KMS-11 (cell line): ENCODE results near the gene STARD6.

Experiments
- H2AFZ ChIP-seq: fragments of 200-600 bp; sonication (generic); 2 replicates; pipeline ENCODE4 v1.6.1; 2016; ENCODE audit warnings: antibody characterized with exemption, mixed run types, low read depth
- H3K27ac ChIP-seq: fragments of 200-600 bp; sonication (generic); 2 replicates; pipeline ENCODE4 v1.6.1; 2016; ENCODE audit warnings: mild to moderate bottlenecking, mixed run types
- H3K27me3 ChIP-seq: fragments of 200-600 bp; sonication (generic); 2 replicates; pipeline ENCODE4 v1.6.1; 2017; ENCODE audit warnings: mild to moderate bottlenecking, low read depth, mixed run types, moderate library complexity; ENCODE audit not compliant: insufficient read depth
- H3K36me3 ChIP-seq: fragments of 200-600 bp; sonication (generic); 2 replicates; pipeline ENCODE4 v1.6.1; 2017; ENCODE audit warnings: mild to moderate bottlenecking, mixed run types; ENCODE audit not compliant: insufficient read depth
- H3K4me1 ChIP-seq: fragments of 200-600 bp; sonication (generic); 2 replicates; pipeline ENCODE4 v1.6.1; 2016; ENCODE audit warnings: mild to moderate bottlenecking, low read depth, mixed run types; ENCODE audit not compliant: poor library complexity, severe bottlenecking
- H3K4me2 ChIP-seq: fragments of 200-600 bp; sonication (generic); 2 replicates; pipeline ENCODE4 v1.7.0; 2016; ENCODE audit warnings: mild to moderate bottlenecking, mixed run types
- H3K4me3 ChIP-seq: fragments of 200-600 bp; sonication (generic); IDR thresholded peaks from 2 replicates; pipeline ENCODE4 v1.6.1; 2017; ENCODE audit warnings: low read depth, low read length, mixed read lengths; ENCODE audit not compliant: insufficient read depth
- H3K79me2 ChIP-seq: fragments of 200-600 bp; sonication (generic); 2 replicates; pipeline ENCODE4 v1.6.1; 2016; ENCODE audit warnings: low read depth, mixed run types; ENCODE audit not compliant: insufficient read depth
- H3K9ac ChIP-seq: fragments of 200-600 bp; sonication (generic); 2 replicates; pipeline ENCODE4 v1.6.1; 2016; ENCODE audit warnings: mild to moderate bottlenecking, mixed run types
- H4K20me1 ChIP-seq: fragments of 200-600 bp; sonication (generic); 2 replicates; pipeline ENCODE4 v1.6.1; 2016; ENCODE audit warnings: mild to moderate bottlenecking, mixed run types; ENCODE audit not compliant: insufficient read depth
- CTCF ChIP-seq: fragments of 200-600 bp; sonication (generic); conservative IDR thresholded peaks from 2 replicates; pipeline ENCODE4 v1.6.1; 2017; ENCODE audit warnings: low read depth, mild to moderate bottlenecking, antibody characterized with exemption, low read length, moderate library complexity, mixed read lengths

Gene STARD6

GRCh38 chr18:54392543-54393023 lies 34.9 kb upstream of the STARD6 start:
- no peak overlapping the region for H3K27ac ChIP-seq
- no peak overlapping the region for H3K9ac ChIP-seq
- TF ChIP-seq CTCF, result peak; percentile 91
- H3K4me3 ChIP-seq, result no peak overlapping the region
- H2AFZ ChIP-seq, result no peak overlapping the region
- H3K4me1 ChIP-seq, result peaks cover 26% of the 10 kb centered on the region
- no peaks in the 10 kb centered on the region for H3K36me3 ChIP-seq
- H3K27me3 ChIP-seq, result no peaks in the 10 kb centered on the region
- H4K20me1 ChIP-seq, result no peaks in the 10 kb centered on the region
- H3K79me2 ChIP-seq, result no peaks in the 10 kb centered on the region
- H3K4me2 ChIP-seq, result no peak overlapping the region

GRCh38 chr18:54390838-54391237 lies 33.2 kb upstream of the STARD6 start:
- Histone ChIP-seq H3K79me2 (no peaks in the 10 kb centered on the region), H3K36me3 (no peaks in the 10 kb centered on the region), H3K4me3 (no peak overlapping the region), H3K27me3 (no peaks in the 10 kb centered on the region), H4K20me1 (no peaks in the 10 kb centered on the region), H3K4me2 (no peak overlapping the region), H2AFZ (no peak overlapping the region), H3K9ac (no peak overlapping the region), H3K4me1 (peaks cover 27% of the 10 kb centered on the region), H3K27ac (no peak overlapping the region)
- no peak for TF ChIP-seq CTCF

GRCh38 chr18:54389143-54389505 lies 31.5 kb upstream of the STARD6 start:
- H3K4me2 ChIP-seq, result peak overlapping the region; percentile 53
- H3K27ac ChIP-seq, result no peak overlapping the region
- H3K79me2 ChIP-seq, result no peaks in the 10 kb centered on the region
- H3K9ac ChIP-seq, result no peak overlapping the region
- no peak overlapping the region for H2AFZ ChIP-seq
- no peak for TF ChIP-seq CTCF
- H3K4me3 ChIP-seq, result no peak overlapping the region
- H4K20me1 ChIP-seq, result no peaks in the 10 kb centered on the region
- H3K36me3 ChIP-seq, result no peaks in the 10 kb centered on the region
- no peaks in the 10 kb centered on the region for H3K27me3 ChIP-seq
- H3K4me1 ChIP-seq, result peaks cover 27% of the 10 kb centered on the region

GRCh38 chr18:54388203-54389142 lies 30.8 kb upstream of the STARD6 start:
- Histone ChIP-seq H2AFZ (no peak overlapping the region), H3K27me3 (no peaks in the 10 kb centered on the region), H3K4me1 (peaks cover 27% of the 10 kb centered on the region), H3K27ac (no peak overlapping the region), H3K4me3 (no peak overlapping the region), H3K9ac (no peak overlapping the region), H4K20me1 (no peaks in the 10 kb centered on the region), H3K4me2 (peak overlapping the region; percentile 53), H3K36me3 (no peaks in the 10 kb centered on the region), H3K79me2 (no peaks in the 10 kb centered on the region)
- TF ChIP-seq CTCF, result no peak
